Body of pancreas (tissue), 4 donors: ENCODE results near the gene ANKS1A. TPM values are rescaled to one million over a fixed set of nuclear protein-coding genes. Genes with fewer than 3 reads are reported as not detected.

Experiments
- ATAC-seq: fragments of 150-250 bp; one replicate; pipeline ENCODE4 v1.9.1; 2016
- DNase-seq, 4 donors: peaks; one replicate each; pipeline ENCODE4 v3.0.0-alpha.2; 2019
- H3K27ac ChIP-seq, 4 donors: fragments of 200-600 bp; sonication (generic); 1 replicate in 3 of 4; 2 replicates in 1 of 4; pipeline versions ENCODE4 v1.5.1 to v1.6.1; 2016 to 2019; ENCODE audit warnings: mild to moderate bottlenecking in 1 of 4, mixed read lengths in 1 of 4, moderate library complexity in 1 of 4
- H3K27me3 ChIP-seq, 2 donors: fragments of 200-600 bp; sonication (generic); one replicate each; pipeline ENCODE4 v1.6.0; 2016; ENCODE audit warnings: mild to moderate bottlenecking in 1 of 2
- H3K36me3 ChIP-seq, 2 donors: fragments of 200-600 bp; sonication (generic); replicated peaks in 1 of 2; 2 replicates each; pipeline ENCODE4 v1.5.1; 2016; ENCODE audit warnings: low read depth in 2 of 2; ENCODE audit not compliant: insufficient read depth in 1 of 2
- H3K4me1 ChIP-seq: fragments of 200-600 bp; sonication (generic); one replicate; pipeline ENCODE4 v1.6.0; 2016
- H3K4me3 ChIP-seq, 2 donors: fragments of 200-600 bp; sonication (generic); 1 replicate in 1 of 2; 2 replicates in 1 of 2; pipeline ENCODE4 v1.5.1; 2016 to 2019
- H3K9me3 ChIP-seq, 3 donors: fragments of 200-600 bp; sonication (generic); 1 replicate in 2 of 3; 2 replicates in 1 of 3; pipeline ENCODE4 v1.5.1; 2016
- POLR2A ChIP-seq, 3 donors: fragments of 450-650 bp; IDR thresholded peaks; one replicate each; pipeline ENCODE4 v1.6.1; 2016; ENCODE audit warnings: antibody characterized with exemption in 3 of 3, mild to moderate bottlenecking in 2 of 3
- WGBS, 2 donors: methylation state at CpG; one replicate each; pipeline ENCODE4 v1.1.5; 2017; 5-methylcytosine and 5-hydroxymethylcytosine counted together
- intact Hi-C: fragments of 100-400 bp; cut with DNase I; formaldehyde crosslinking; loops from one replicate; pipeline ENCODE4 v1.15.1; 2023
- total RNA-seq, 2 donors: library from RNA; depleted of rRNA; stranded (reverse); fragments of >200 nt; gene quantifications; one replicate each; pipeline ENCODE4 v1.1.0, GENCODE V29; 2016
- TF ChIP-seq, protein P1 (sequence below), 7 experiments: fragments of 450-650 bp in 4 of 7; fragments of 200-600 bp in 3 of 7; sonication (generic) in 3 of 7; IDR thresholded peaks; one replicate each; pipeline ENCODE4 v1.5.1; 2016 to 2019; ENCODE audit warnings: antibody characterized with exemption in 7 of 7

The ANKS1A gene
- total RNA-seq, 2 donors from 2014 or later = 14.3 to 17.1 TPM

DNA sequence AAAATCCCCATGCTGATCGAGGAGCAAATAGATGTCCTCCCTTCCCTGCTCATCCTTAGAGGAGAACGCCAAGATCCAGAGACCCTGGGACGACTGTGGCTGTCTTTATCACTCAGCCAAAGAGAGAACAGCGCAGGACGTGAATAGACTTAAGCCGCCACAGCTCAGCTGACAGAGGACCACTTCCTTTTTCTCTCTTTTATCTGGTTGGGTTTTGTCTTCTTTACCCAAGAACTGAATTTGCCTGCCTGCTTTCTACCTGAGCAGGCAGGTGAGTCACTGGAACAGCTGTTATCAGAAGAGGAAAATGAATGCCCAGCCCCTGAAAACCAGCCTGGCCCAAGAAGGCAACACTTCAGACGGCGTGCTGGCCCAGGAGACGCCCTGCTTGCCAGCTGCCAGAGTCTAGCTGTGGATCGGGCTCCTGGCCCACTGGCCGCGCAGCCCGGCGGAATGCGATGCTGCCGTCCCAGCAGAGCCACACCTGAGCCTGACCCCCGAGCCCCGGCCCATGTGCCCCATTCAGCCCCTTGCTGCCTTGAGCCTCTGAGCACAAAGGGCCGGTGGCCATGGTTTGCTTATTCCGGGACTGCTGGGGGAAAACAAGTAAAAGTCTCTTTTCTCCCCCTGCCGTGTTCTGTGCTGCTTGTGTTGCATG, 169.9 kb downstream of the ANKS1A start:
- Histone ChIP-seq H3K36me3 (peaks cover 0 to 11% of the 10 kb centered on the region in 2 donors), H3K4me3 (no peak overlapping the region), H3K27me3 (no peaks in the 10 kb centered on the region), H3K4me1 (no peaks in the 10 kb centered on the region), H3K9me3 (no peaks in the 10 kb centered on the region), H3K27ac (no peak overlapping the region)
- 82 to 89% methylated on average over 9 to 21 of the region's 21 CpGs for WGBS, 2 donors
- TF ChIP-seq, protein P1, sequence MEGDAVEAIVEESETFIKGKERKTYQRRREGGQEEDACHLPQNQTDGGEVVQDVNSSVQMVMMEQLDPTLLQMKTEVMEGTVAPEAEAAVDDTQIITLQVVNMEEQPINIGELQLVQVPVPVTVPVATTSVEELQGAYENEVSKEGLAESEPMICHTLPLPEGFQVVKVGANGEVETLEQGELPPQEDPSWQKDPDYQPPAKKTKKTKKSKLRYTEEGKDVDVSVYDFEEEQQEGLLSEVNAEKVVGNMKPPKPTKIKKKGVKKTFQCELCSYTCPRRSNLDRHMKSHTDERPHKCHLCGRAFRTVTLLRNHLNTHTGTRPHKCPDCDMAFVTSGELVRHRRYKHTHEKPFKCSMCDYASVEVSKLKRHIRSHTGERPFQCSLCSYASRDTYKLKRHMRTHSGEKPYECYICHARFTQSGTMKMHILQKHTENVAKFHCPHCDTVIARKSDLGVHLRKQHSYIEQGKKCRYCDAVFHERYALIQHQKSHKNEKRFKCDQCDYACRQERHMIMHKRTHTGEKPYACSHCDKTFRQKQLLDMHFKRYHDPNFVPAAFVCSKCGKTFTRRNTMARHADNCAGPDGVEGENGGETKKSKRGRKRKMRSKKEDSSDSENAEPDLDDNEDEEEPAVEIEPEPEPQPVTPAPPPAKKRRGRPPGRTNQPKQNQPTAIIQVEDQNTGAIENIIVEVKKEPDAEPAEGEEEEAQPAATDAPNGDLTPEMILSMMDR (IDR thresholded peaks at IDR 0.05) = no peak
- TF ChIP-seq POLR2A (IDR thresholded peaks at IDR 0.05) = no peak
- intact Hi-C loops = no loop called here
- no peak for ATAC-seq
- DNase-seq = no peak

DNA sequence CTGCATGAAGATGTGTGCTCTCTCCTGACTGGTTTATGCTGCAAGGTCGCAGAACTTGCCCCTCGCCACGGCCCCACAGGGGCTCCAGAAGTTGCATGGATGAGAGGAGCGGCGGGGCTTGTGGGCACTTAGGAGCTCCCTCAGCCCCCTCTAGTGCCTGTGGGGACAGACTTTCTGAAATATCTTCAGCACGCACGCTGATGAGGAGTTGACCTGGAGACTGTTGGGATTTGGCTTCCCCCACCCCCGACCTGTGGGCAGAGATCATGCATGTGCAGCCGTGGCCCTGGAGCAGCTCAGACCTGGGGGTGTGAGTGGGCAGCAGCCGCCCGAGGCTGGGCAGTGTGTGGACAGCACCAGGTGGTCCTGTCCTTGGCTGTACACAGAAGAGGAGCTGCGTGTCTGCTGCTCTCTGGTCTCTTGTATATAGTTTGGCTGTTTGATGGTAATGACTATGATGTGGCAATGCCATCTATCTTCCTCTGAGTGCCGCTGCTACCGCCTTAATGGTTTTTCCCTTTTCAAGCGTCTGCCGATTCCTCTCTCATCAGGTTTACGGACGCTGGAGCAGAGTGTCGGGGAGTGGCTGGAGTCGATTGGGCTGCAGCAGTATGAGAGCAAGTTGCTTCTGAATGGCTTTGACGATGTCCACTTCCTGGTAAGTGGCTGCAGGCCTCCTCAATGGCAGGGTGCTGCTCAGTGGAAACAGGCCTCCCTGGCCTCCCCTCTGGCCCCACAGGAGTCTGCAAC, 170.7 kb downstream of the ANKS1A start:
- Histone ChIP-seq H3K27me3 (no peaks in the 10 kb centered on the region), H3K4me1 (no peaks in the 10 kb centered on the region), H3K4me3 (no peak overlapping the region), H3K27ac (no peak overlapping the region), H3K9me3 (no peaks in the 10 kb centered on the region), H3K36me3 (peaks cover 0 to 11% of the 10 kb centered on the region in 2 donors)
- intact Hi-C loops = no loop called here
- 91 to 92% methylated on average over 10 to 16 of the region's 21 CpGs for WGBS, 2 donors
- TF ChIP-seq, protein P1 (IDR thresholded peaks at IDR 0.05) = no peak
- TF ChIP-seq POLR2A (IDR thresholded peaks at IDR 0.05) = no peak
- no peak for DNase-seq
- no peak for ATAC-seq

DNA sequence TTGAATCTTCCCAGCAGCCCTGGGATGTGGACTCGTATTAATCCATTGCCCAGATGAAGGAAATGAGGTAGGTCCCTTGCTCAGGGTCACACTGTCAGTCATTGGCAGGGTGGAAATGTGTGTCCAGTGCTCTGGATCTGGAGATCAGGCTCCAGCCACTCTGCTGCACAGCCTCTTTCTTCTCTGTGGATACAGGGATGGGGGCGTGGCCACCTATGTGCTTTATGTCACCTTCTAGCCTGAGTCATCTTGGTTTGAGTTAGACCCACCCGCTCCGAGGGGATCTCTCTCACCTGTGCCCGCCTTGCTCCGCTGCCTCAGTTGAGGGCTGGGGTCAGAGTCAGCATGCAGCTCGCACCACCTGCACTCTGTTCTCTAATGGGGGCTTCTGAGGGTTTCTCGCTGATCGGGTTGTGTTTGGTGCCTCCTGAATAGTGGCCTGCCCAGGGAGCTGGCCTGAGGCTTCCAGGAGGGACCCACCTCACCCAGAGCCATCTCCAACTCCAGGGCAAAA, 172.1 kb downstream of the ANKS1A start:
- intact Hi-C loops = no loop called here
- peaks cover 0 to 11% of the 10 kb centered on the region in 2 donors for H3K36me3 ChIP-seq

DNA sequence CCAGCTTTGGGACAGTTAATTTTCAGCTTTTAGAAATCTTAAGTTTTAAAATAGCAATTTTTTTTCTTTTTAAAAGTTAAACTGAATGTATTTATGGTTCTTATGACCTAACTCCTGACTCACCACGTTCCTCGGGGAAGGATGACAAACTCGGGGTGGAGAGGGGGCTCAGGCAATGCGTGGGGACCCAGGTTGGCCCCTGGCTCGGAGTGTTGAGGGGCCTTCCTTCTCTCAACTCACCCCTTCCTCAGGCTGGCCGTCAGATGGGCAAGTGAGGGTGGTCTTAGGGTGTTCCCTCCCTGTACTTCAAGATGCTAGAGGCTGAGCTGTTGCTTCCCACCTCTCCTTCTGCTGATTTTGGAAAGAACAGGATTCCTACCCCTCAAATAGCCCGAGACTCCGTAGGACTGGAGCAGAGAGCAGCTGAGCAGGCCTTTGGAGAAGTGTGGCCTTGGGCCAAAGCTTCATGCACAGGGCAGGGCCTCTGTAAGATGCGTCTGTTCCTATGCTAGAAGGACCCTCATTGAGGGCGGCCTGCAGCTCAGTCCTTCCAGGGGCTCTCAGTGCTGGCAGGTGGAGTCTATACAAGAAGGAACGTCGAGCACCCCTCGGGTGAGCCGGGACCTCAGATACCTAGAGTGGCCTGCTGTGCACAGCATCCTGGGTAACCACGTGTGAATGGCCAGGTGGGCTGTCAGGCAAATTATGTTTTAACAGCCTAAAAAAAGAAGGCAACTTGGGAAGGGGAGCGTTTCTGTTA, 172.8 kb downstream of the ANKS1A start:
- intact Hi-C loops = no loop called here
- H3K4me3 ChIP-seq = no peak overlapping the region
- H3K27me3 ChIP-seq = no peaks in the 10 kb centered on the region
- H3K9me3 ChIP-seq = no peaks in the 10 kb centered on the region
- WGBS, 2 donors = 86 to 89% methylated on average over 16 of the region's 16 CpGs
- H3K36me3 ChIP-seq = peaks cover 0 to 9% of the 10 kb centered on the region in 2 donors
- TF ChIP-seq, protein P1 (IDR thresholded peaks at IDR 0.05) = no peak
- no peak for ATAC-seq
- no peak overlapping the region for H3K27ac ChIP-seq
- no peaks in the 10 kb centered on the region for H3K4me1 ChIP-seq
- DNase-seq = no peak

More for the DNA sequence above, 172.1 kb downstream of the ANKS1A start:
- H3K27me3 ChIP-seq = no peaks in the 10 kb centered on the region
- H3K27ac ChIP-seq = no peak overlapping the region
- no peaks in the 10 kb centered on the region for H3K9me3 ChIP-seq
- DNase-seq = no peak
- no peak for ATAC-seq
- H3K4me3 ChIP-seq = no peak overlapping the region
- WGBS, 2 donors = 91 to 97% methylated on average over 8 to 9 of the region's 9 CpGs
- H3K4me1 ChIP-seq = no peaks in the 10 kb centered on the region
- TF ChIP-seq POLR2A (IDR thresholded peaks at IDR 0.05) = no peak
- TF ChIP-seq, protein P1 (IDR thresholded peaks at IDR 0.05) = no peak
